ENCODE results near the gene SLC8A2.
"Not testable (repeated sequence)": the region's sequence is repeated elsewhere in the genome, so short reads cannot be mapped to it uniquely, and the experiment has no call there.

SLC8A2 gene

GRCh38 chr19:47405197-47405550, 66.5 kb downstream of the SLC8A2 start:
- DNase-seq, result no peak

GRCh38 chr19:47404334-47405196, 67.1 kb downstream of the SLC8A2 start:
- DNase-seq, result no peak

GRCh38 chr19:47402504-47402903, 69.2 kb downstream of the SLC8A2 start:
- no peak for DNase-seq

- DNase-seq, result no peak
Measured at GRCh38 chr19:47398707-47399597, 72.7 kb downstream of the SLC8A2 start.

- no peak for DNase-seq
Measured at GRCh38 chr19:47391510-47392223, 80.0 kb downstream of the SLC8A2 start.

- no peak for DNase-seq
Measured at GRCh38 chr19:47390533-47391488, 80.9 kb downstream of the SLC8A2 start.

GRCh38 chr19:47389150-47389556, 82.5 kb downstream of the SLC8A2 start:
- DNase-seq, result no peak

- DNase-seq, result not testable (repeated sequence)
Measured at GRCh38 chr19:47388721-47389120, 83.0 kb downstream of the SLC8A2 start.

- DNase-seq, result not testable (repeated sequence)
Measured at GRCh38 chr19:47387623-47388022, 84.1 kb downstream of the SLC8A2 start.

- not testable (repeated sequence) for DNase-seq
Measured at GRCh38 chr19:47386582-47386981, 85.1 kb downstream of the SLC8A2 start.

- not testable (repeated sequence) for DNase-seq
Measured at GRCh38 chr19:47384533-47384932, 87.2 kb downstream of the SLC8A2 start.

- DNase-seq, result not testable (repeated sequence)
Measured at GRCh38 chr19:47383890-47384289, 87.8 kb downstream of the SLC8A2 start.

- DNase-seq, result no peak
Measured at GRCh38 chr19:47381653-47382279, 89.9 kb downstream of the SLC8A2 start.

GRCh38 chr19:47381121-47381520, 90.6 kb downstream of the SLC8A2 start:
- no peak for DNase-seq

- DNase-seq, result no peak
Measured at GRCh38 chr19:47380559-47380958, 91.1 kb downstream of the SLC8A2 start.

- no peak for DNase-seq
Measured at GRCh38 chr19:47379381-47379938, 92.2 kb downstream of the SLC8A2 start.

- no peak for DNase-seq
Measured at GRCh38 chr19:47378246-47378645, 93.4 kb downstream of the SLC8A2 start.
